Omental fat pad (tissue), 4 donors: Measurements from ENCODE around the gene CHCHD3. TPM values are rescaled to one million over a fixed set of nuclear protein-coding genes. Genes with fewer than 3 reads are reported as not detected.

Experiments used
- ATAC-seq: fragments of 150-250 bp; one replicate; pipeline ENCODE4 v1.9.1; 2016; ENCODE audit warnings: mild to moderate bottlenecking, moderate library complexity; ENCODE audit not compliant: low FRiP score
- DNase-seq: peaks from one replicate; pipeline ENCODE4 v3.0.0-alpha.2; 2019; ENCODE audit warnings: low spot score
- CTCF ChIP-seq, 3 donors: fragments of 450-650 bp; IDR thresholded peaks; one replicate each; pipeline ENCODE4 v1.5.1; 2016 to 2017; ENCODE audit warnings: antibody characterized with exemption in 3 of 3, mild to moderate bottlenecking in 3 of 3, moderate library complexity in 2 of 3
- total RNA-seq, 4 donors: library from RNA; depleted of rRNA; stranded (reverse); fragments of >200 nt; gene quantifications; one replicate each; pipeline ENCODE4 v1.1.0, GENCODE V29; 2016

CHCHD3 gene
- total RNA-seq, 4 donors from 2014 or later: 53.0 to 63.1 (median 56.5) TPM

GRCh38 chr7:133082390-133082766 lies 488 bp upstream of the CHCHD3 start:
- ATAC-seq (no peak), DNase-seq (no peak)
- TF ChIP-seq CTCF (IDR thresholded peaks at IDR 0.05): no peak

- no peak for ATAC-seq
- no peak for DNase-seq
- TF ChIP-seq CTCF (IDR thresholded peaks at IDR 0.05): no peak
These were observed 731 bp downstream of the CHCHD3 start for GRCh38 chr7:133081119-133081598.

GRCh38 chr7:133079296-133079695 lies 2.6 kb downstream of the CHCHD3 start:
- DNase-seq (no peak), ATAC-seq (no peak)
- no peak for TF ChIP-seq CTCF (IDR thresholded peaks at IDR 0.05)

GRCh38 chr7:133077394-133077793 lies 4.5 kb downstream of the CHCHD3 start:
- ATAC-seq: no peak
- DNase-seq: no peak
- TF ChIP-seq CTCF (IDR thresholded peaks at IDR 0.05): no peak

GRCh38 chr7:133076142-133076541 lies 5.7 kb downstream of the CHCHD3 start:
- TF ChIP-seq CTCF (IDR thresholded peaks at IDR 0.05): no peak
- ATAC-seq: no peak
- DNase-seq: no peak

GRCh38 chr7:133071506-133071905 lies 10.4 kb downstream of the CHCHD3 start:
- no peak for TF ChIP-seq CTCF (IDR thresholded peaks at IDR 0.05)
- DNase-seq (no peak), ATAC-seq (no peak)

- ATAC-seq (no peak), DNase-seq (no peak)
- no peak for TF ChIP-seq CTCF (IDR thresholded peaks at IDR 0.05)
These were observed 11.3 kb downstream of the CHCHD3 start for GRCh38 chr7:133070562-133070961.
